IPS-NIHi7 (cell line): ENCODE data around the gene ZBED3.
A peak's percentile ranks its signal among the peaks of the same experiment; 100 is the strongest.

ENCODE experiments used
- DNase-seq: peaks from one replicate; pipeline ENCODE4 v3.0.0; 2012; ENCODE audit warnings: mixed read lengths; ENCODE audit errors: extremely low spot score

ZBED3 gene

GRCh38 chr5:77076961-77077828 lies 9.9 kb downstream of the ZBED3 start:
- peak; percentile 91 for DNase-seq

GRCh38 chr5:77074745-77075144 lies 12.3 kb downstream of the ZBED3 start:
- DNase-seq = no peak

- no peak for DNase-seq
These were observed 13.4 kb downstream of the ZBED3 start for GRCh38 chr5:77073667-77074066.

GRCh38 chr5:77066823-77067442 lies 20.2 kb downstream of the ZBED3 start:
- no peak for DNase-seq

- DNase-seq = no peak
These were observed 20.9 kb downstream of the ZBED3 start for GRCh38 chr5:77066184-77066583.

GRCh38 chr5:77065256-77065655 lies 21.8 kb downstream of the ZBED3 start:
- DNase-seq = no peak

GRCh38 chr5:77064040-77064439 lies 23.0 kb downstream of the ZBED3 start:
- no peak for DNase-seq

- DNase-seq = no peak
These were observed 40.5 kb downstream of the ZBED3 start for GRCh38 chr5:77046416-77047073.

- no peak for DNase-seq
These were observed 51.1 kb downstream of the ZBED3 start for GRCh38 chr5:77035950-77036349.

GRCh38 chr5:77033338-77033737 lies 53.7 kb downstream of the ZBED3 start:
- no peak for DNase-seq

- no peak for DNase-seq
These were observed 54.5 kb downstream of the ZBED3 start for GRCh38 chr5:77032635-77033034.

- DNase-seq = no peak
These were observed 55.2 kb downstream of the ZBED3 start for GRCh38 chr5:77031891-77032290.

- DNase-seq = peak; percentile 92
These were observed 56.7 kb downstream of the ZBED3 start, which contains the start of gene AGGF1 for GRCh38 chr5:77030097-77031071. AGGF1 (plus strand) TSS chr5:77030404; CDS start chr5:77030767, 363 bp downstream.

- DNase-seq = no peak
These were observed 57.7 kb downstream of the ZBED3 start for GRCh38 chr5:77029376-77029885.

GRCh38 chr5:77028631-77029375 lies 58.3 kb downstream of the ZBED3 start:
- DNase-seq = no peak

- DNase-seq = no peak
These were observed 62.6 kb downstream of the ZBED3 start for GRCh38 chr5:77024490-77024889.

GRCh38 chr5:77022511-77023417 lies 64.3 kb downstream of the ZBED3 start:
- no peak for DNase-seq
